Upper lobe of right lung (tissue), 1 donor: ENCODE data around the gene ACSBG1. TPM values are rescaled to one million over a fixed set of nuclear protein-coding genes. Genes with fewer than 3 reads are reported as not detected.

ENCODE experiments used
- ATAC-seq: fragments of 200-7000 bp; cut with Tn5 transposase; one replicate; pipeline ENCODE4 v1.9.1; 2020; ENCODE audit warnings: mild to moderate bottlenecking, moderate library complexity
- DNase-seq: peaks from one replicate; pipeline ENCODE4 v3.0.0-alpha.2; 2020
- H3K27ac ChIP-seq: fragments of 200-600 bp; one replicate; pipeline ENCODE4 v1.8.0; 2022
- H3K27me3 ChIP-seq: fragments of 200-600 bp; one replicate; pipeline ENCODE4 v1.8.0; 2022; ENCODE audit warnings: mild to moderate bottlenecking
- H3K36me3 ChIP-seq: fragments of 200-600 bp; one replicate; pipeline ENCODE4 v1.8.0; 2022
- H3K4me1 ChIP-seq: fragments of 200-600 bp; one replicate; pipeline ENCODE4 v1.8.0; 2022
- H3K4me3 ChIP-seq: fragments of 200-600 bp; one replicate; pipeline ENCODE4 v1.8.0; 2022; ENCODE audit warnings: mild to moderate bottlenecking
- H3K9me3 ChIP-seq: fragments of 200-600 bp; one replicate; pipeline ENCODE4 v1.8.0; 2022
- CTCF ChIP-seq: fragments of 200-600 bp; IDR thresholded peaks from one replicate; pipeline ENCODE4 v1.8.0; 2022; ENCODE audit warnings: antibody characterized with exemption
- intact Hi-C: fragments of 100-400 bp; cut with DNase I; formaldehyde crosslinking; loops from one replicate; pipeline ENCODE4 v1.11.0; 2022
- total RNA-seq: library from RNA; stranded (reverse); fragmentation: NEBNext Ultra II Directional; extraction: Animal tissue kit (Norgen Biotek cat#: 25700); gene quantifications from one replicate; pipeline ENCODE4 v1.2.1, GENCODE V29; 2021
- donor health status: DM: no; HTN: yes; CAD: no; lungs with severe emphysema.

Gene ACSBG1
- total RNA-seq, 1 donor from 2014 or later = not detected

- no peak for ATAC-seq
- Histone ChIP-seq H3K4me3 (no peak overlapping the region), H3K9me3 (no peaks in the 10 kb centered on the region), H3K4me1 (no peaks in the 10 kb centered on the region), H3K36me3 (no peaks in the 10 kb centered on the region), H3K27ac (no peak overlapping the region), H3K27me3 (no peaks in the 10 kb centered on the region)
- intact Hi-C loops = no loop called here
- no peak for TF ChIP-seq CTCF
- DNase-seq = no peak
Observed at GRCh38 chr15:78213956-78214355, 20.4 kb downstream of the ACSBG1 start.

DNA sequence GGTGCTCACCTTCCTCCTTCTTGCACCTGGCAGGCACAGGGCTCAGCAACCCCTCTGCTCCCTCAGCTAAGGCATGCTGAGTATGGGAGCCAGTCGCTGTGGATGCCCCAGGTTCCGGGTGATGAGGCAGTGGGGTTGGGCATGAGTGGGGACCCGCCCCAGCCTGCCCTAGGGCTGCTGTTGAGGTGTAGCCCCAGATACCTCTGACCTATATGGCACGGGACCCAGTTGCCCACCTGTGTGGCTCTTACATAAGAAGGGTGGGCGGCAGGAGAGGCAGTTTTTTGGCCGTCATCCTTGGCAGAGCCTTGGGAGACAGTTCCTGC, 21.0 kb downstream of the ACSBG1 start:
- Histone ChIP-seq H3K27ac (no peak overlapping the region), H3K4me1 (no peaks in the 10 kb centered on the region), H3K4me3 (no peak overlapping the region), H3K27me3 (no peaks in the 10 kb centered on the region), H3K9me3 (no peaks in the 10 kb centered on the region), H3K36me3 (no peaks in the 10 kb centered on the region)
- intact Hi-C loops = no loop called here
- no peak for TF ChIP-seq CTCF
- ATAC-seq (no peak), DNase-seq (no peak)

DNA sequence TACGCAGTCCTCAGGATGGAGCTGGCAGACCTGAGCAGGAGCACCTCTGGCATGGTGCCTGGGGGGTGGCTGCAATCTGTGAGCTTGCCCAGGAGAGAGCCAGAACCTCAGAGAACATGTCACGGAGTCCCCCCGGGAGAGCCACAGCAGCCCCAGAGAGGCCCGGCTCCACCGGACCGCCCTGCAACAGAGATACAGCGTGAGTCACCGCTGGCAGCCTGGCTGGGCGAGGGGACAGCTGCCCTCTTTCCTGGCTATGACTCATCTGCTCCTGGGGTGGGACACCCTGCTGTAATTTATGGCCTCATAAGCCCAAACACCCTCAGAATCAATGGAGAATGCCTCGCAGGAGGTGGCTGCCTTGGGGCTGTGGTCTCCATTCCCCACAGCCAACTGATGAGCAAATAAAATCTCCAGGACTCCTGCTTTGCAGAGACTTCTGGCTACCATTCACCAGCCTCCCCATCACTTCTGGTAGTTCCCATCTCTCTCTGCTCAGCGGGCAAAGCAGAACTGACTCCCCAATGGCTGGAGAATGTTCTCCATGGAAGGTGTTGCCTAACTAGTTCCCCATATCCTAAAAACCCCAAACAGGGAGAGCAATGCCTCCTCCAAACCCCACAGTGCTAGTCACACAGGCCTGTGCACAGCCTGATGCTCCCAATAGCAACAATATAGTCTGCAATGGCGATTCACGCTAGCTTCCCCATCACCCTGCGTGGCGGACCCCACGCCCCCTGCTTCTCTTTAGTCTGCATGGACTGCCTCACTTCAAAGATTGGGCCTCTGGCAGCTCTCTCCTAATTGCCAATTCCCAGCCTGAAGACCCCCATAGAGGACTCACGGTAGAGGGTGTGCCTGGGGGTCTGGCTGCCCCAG, 21.6 kb downstream of the ACSBG1 start:
- H3K27ac ChIP-seq = no peak overlapping the region
- TF ChIP-seq CTCF = no peak
- H3K27me3 ChIP-seq = no peaks in the 10 kb centered on the region
- ATAC-seq (no peak), DNase-seq (no peak)
- H3K4me3 ChIP-seq = no peak overlapping the region
- H3K36me3 ChIP-seq = no peaks in the 10 kb centered on the region
- intact Hi-C loops = no loop called here
- H3K4me1 ChIP-seq = no peaks in the 10 kb centered on the region
- H3K9me3 ChIP-seq = no peaks in the 10 kb centered on the region

- no peak for DNase-seq
- intact Hi-C loops = no loop called here
Observed at GRCh38 chr15:78212008-78212407, 22.4 kb downstream of the ACSBG1 start.

GRCh38 chr15:78211189-78211921, 23.0 kb downstream of the ACSBG1 start:
- no peak for DNase-seq
- H3K36me3 ChIP-seq = no peaks in the 10 kb centered on the region
- ATAC-seq = no peak

More at GRCh38 chr15:78212008-78212407, 22.4 kb downstream of the ACSBG1 start:
- Histone ChIP-seq H3K27me3 (no peaks in the 10 kb centered on the region), H3K36me3 (no peaks in the 10 kb centered on the region), H3K27ac (no peak overlapping the region), H3K9me3 (no peaks in the 10 kb centered on the region), H3K4me3 (no peak overlapping the region), H3K4me1 (no peaks in the 10 kb centered on the region)
- no peak for ATAC-seq
- no peak for TF ChIP-seq CTCF

More at GRCh38 chr15:78211189-78211921, 23.0 kb downstream of the ACSBG1 start:
- no peaks in the 10 kb centered on the region for H3K4me1 ChIP-seq
- H3K9me3 ChIP-seq = no peaks in the 10 kb centered on the region
- no peak overlapping the region for H3K27ac ChIP-seq
- no peak for TF ChIP-seq CTCF
- H3K4me3 ChIP-seq = no peak overlapping the region
- intact Hi-C loops = no loop called here
- H3K27me3 ChIP-seq = no peaks in the 10 kb centered on the region
